ENCODE measurements around the gene GATA2.

Gene GATA2

DNA sequence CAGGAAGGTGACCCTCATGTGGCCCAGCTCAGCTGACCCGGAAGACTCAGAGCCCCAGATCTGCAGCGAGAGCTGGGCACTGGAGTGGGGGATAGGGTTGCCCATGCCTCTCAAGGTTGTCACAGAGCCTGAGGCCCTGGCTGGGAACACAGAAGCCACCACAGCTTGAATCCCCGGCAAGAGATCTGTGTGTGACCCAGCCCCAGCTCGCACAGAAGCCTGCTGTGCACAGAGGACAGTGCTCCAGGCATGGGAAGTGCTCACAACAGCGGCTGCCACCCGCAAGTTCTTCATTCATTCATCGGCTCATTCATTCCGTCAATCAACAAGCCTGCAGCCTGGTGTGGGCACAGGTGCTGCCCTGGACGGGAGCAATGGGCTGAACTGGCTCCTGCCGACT, 62.7 kb downstream of the GATA2 start:
- ATAC-seq: no peak
- peaks cover 12% of the 10 kb centered on the region for H3K4me1 Mint-ChIP-seq
- DNase-seq: no peak
- H3K9me3 Mint-ChIP-seq: no peaks in the 10 kb centered on the region
- no peak overlapping the region for H3K4me3 Mint-ChIP-seq
- peaks cover 68% of the 10 kb centered on the region for H3K27me3 Mint-ChIP-seq
- H3K27ac Mint-ChIP-seq: no peak overlapping the region

DNA sequence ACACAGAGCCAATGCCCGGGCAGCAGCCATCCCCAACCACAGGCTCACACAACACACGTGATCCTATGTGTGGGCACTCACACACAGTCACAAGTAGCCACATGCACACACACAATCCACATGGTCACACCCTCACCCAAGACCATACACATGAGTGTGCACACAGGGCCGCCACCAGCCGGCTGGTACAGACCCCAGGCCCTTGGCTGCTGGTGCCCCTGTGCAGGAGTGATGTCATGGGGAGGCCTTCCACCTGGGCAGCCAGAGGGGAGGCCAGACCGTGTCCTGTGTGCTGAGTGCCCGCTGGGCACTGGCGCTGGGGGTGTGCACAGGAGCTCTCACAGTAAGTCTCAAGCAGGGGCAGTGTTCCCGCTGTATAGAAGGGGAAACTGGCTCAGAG, 63.2 kb downstream of the GATA2 start:
- no peak for DNase-seq
- no peak overlapping the region for H3K27ac Mint-ChIP-seq

More for the DNA sequence above, 63.2 kb downstream of the GATA2 start:
- H3K27me3 Mint-ChIP-seq: peaks cover 68% of the 10 kb centered on the region
- H3K4me3 Mint-ChIP-seq: no peak overlapping the region
- no peak for ATAC-seq
- no peaks in the 10 kb centered on the region for H3K9me3 Mint-ChIP-seq
- peaks cover 12% of the 10 kb centered on the region for H3K4me1 Mint-ChIP-seq

Measured in stimulated activated naive CD8-positive, alpha-beta T cell treated with anti-CD3 and anti-CD28 coated beads, Interleukin-15, amount 100 ng/mL, for 72 hours (primary cell).